ENCODE results near the gene ERI2. TPM values are rescaled to one million over a fixed set of nuclear protein-coding genes. Genes with fewer than 3 reads are reported as not detected.

The ERI2 gene
- total RNA-seq, 1 experiment from 2014 or later = 22.4 TPM

- Histone ChIP-seq H3K4ac (ENCODE audit: low read depth, low read length) (no peak overlapping the region), H2BK20ac (ENCODE audit: low read depth, low read length, poor library complexity, severe bottlenecking) (no peak overlapping the region), H2AK5ac (ENCODE audit: insufficient read length, low read length) (no peak overlapping the region), H3K79me1 (ENCODE audit: insufficient read depth, low read depth, low read length, poor library complexity, severe bottlenecking) (no peaks in the 10 kb centered on the region), H3K4me1 (ENCODE audit: insufficient read depth, low read length) (no peaks in the 10 kb centered on the region), H2BK5ac (ENCODE audit: insufficient read length, low read length) (no peak overlapping the region), H3K56ac (ENCODE audit: insufficient read length, low read depth, low read length) (no peak overlapping the region), H2BK120ac (ENCODE audit: low read depth, low read length, poor library complexity, severe bottlenecking) (no peak overlapping the region), H3K14ac (ENCODE audit: insufficient read depth, low read length) (no peak overlapping the region), H3T11ph (ENCODE audit: low read length) (no peak overlapping the region), H4K20me1 (ENCODE audit: control insufficient read depth, insufficient read depth, insufficient read length) (no peaks in the 10 kb centered on the region), H3K27ac (ENCODE audit: insufficient read length, low read depth, low read length) (no peak overlapping the region), H3K23ac (ENCODE audit: insufficient read length, low read depth, low read length) (no peak overlapping the region), H3K27me3 (ENCODE audit: insufficient read depth, low read length) (no peaks in the 10 kb centered on the region), H4K8ac (replicated peaks; ENCODE audit: insufficient read length, low read depth, low read length) (no peak overlapping the region), H4K91ac (ENCODE audit: insufficient read length, low read depth, low read length) (no peak overlapping the region), H4K5ac (ENCODE audit: insufficient read length, low read depth, low read length) (no peak overlapping the region), H3K4me2 (ENCODE audit: insufficient read depth, insufficient read length, low read length) (no peak overlapping the region), H2AFZ (ENCODE audit: low read length) (no peak overlapping the region), H3K79me2 (ENCODE audit: insufficient read depth, low read length) (no peaks in the 10 kb centered on the region), H2BK15ac (ENCODE audit: low read depth, low read length) (no peak overlapping the region), H3K9ac (ENCODE audit: extremely low read depth, insufficient read length, low read length) (no peak overlapping the region), H3K23me2 (ENCODE audit: insufficient read length, low read depth, low read length, poor library complexity, severe bottlenecking) (peaks cover 2% of the 10 kb centered on the region), H3K9me3 (ENCODE audit: control insufficient read depth, low read depth, low read length) (no peaks in the 10 kb centered on the region), H2BK12ac (ENCODE audit: insufficient read length, low read depth, low read length) (no peak overlapping the region), H3K18ac (ENCODE audit: insufficient read length, low read depth, low read length) (no peak overlapping the region)
- H3K4me3 Mint-ChIP-seq = no peak overlapping the region
- H3K36me3 Mint-ChIP-seq (ENCODE audit: insufficient read depth in 1 of 3, low read depth in 3 of 3) = peaks cover 0 to 16% (median 13%) of the 10 kb centered on the region in 3 experiments; a peak in 4 of 7 replicates
- no peaks in the 10 kb centered on the region for H3K27me3 Mint-ChIP-seq (ENCODE audit: low read depth)
- no peak for TF ChIP-seq CTCF (conservative IDR thresholded peaks at IDR 0.05)
- no peak for DNase-seq
- H3K27ac Mint-ChIP-seq = no peak overlapping the region
- H3K9me3 Mint-ChIP-seq = no peaks in the 10 kb centered on the region
- peaks cover 9 to 13% of the 10 kb centered on the region in 2 experiments for H3K4me1 Mint-ChIP-seq
- no CpG with 5 or more reads among the region's 2 CpGs for WGBS (ENCODE audit: extremely low coverage, insufficient read length, low lambda C conversion rate)
Observed at GRCh38 chr16:20803192-20803560, 3.1 kb downstream of the ERI2 start.

Data from H9 (cell line).